H1 (cell line): ENCODE data around the gene ESRRB.

Experiments used
- RFX5 ChIP-seq: IDR thresholded peaks from 2 replicates; pipeline ENCODE4 v1.6.1; 2011; ENCODE audit warnings: low read depth, low read length, improper control_type of control experiment, borderline replicate concordance
- SP1 ChIP-seq: IDR thresholded peaks from 2 replicates; pipeline ENCODE4 v1.6.1; 2011; ENCODE audit warnings: low read depth, low read length
- TF ChIP-seq, protein P1 (sequence below): fragments of 300-600 bp; sonication (generic); IDR thresholded peaks from 2 replicates; pipeline ENCODE4 v1.7.1; 2012; ENCODE audit warnings: low read length, moderate library complexity, mild to moderate bottlenecking, inconsistent platforms; ENCODE audit not compliant: insufficient replicate concordance
- TF ChIP-seq, protein P2 (sequence below), 3 experiments: IDR thresholded peaks; 1 replicate in 2 of 3; 2 replicates in 1 of 3; pipeline versions ENCODE4 v1.5.1 to v1.6.1; 2011; ENCODE audit warnings: low read length in 3 of 3, mild to moderate bottlenecking in 3 of 3, inconsistent platforms in 2 of 3, low read depth in 1 of 3, moderate library complexity in 1 of 3; ENCODE audit not compliant: insufficient read depth in 1 of 3; ENCODE audit errors: control extremely low read depth in 1 of 3

DNA sequence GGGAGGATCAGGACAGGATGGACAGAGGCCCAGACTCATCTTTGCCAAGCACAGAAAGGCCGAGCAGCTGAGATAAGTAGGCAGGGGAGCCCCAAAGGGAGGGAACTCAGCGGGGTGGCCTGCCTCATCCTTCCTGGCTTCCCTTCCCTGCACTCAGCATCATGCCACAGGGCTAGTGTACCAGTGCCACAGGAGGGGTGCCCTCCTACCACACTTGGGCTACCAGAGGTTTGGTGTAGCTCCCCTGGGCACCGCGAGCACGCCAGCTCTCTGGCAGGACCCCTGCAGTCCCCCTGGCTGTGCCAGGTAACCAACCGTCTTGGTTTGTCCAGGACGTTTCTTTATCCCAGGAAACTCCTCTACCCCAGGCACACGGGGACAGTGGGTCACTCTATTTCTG is 123.5 kb downstream of the ESRRB start:
- TF ChIP-seq, protein P1, sequence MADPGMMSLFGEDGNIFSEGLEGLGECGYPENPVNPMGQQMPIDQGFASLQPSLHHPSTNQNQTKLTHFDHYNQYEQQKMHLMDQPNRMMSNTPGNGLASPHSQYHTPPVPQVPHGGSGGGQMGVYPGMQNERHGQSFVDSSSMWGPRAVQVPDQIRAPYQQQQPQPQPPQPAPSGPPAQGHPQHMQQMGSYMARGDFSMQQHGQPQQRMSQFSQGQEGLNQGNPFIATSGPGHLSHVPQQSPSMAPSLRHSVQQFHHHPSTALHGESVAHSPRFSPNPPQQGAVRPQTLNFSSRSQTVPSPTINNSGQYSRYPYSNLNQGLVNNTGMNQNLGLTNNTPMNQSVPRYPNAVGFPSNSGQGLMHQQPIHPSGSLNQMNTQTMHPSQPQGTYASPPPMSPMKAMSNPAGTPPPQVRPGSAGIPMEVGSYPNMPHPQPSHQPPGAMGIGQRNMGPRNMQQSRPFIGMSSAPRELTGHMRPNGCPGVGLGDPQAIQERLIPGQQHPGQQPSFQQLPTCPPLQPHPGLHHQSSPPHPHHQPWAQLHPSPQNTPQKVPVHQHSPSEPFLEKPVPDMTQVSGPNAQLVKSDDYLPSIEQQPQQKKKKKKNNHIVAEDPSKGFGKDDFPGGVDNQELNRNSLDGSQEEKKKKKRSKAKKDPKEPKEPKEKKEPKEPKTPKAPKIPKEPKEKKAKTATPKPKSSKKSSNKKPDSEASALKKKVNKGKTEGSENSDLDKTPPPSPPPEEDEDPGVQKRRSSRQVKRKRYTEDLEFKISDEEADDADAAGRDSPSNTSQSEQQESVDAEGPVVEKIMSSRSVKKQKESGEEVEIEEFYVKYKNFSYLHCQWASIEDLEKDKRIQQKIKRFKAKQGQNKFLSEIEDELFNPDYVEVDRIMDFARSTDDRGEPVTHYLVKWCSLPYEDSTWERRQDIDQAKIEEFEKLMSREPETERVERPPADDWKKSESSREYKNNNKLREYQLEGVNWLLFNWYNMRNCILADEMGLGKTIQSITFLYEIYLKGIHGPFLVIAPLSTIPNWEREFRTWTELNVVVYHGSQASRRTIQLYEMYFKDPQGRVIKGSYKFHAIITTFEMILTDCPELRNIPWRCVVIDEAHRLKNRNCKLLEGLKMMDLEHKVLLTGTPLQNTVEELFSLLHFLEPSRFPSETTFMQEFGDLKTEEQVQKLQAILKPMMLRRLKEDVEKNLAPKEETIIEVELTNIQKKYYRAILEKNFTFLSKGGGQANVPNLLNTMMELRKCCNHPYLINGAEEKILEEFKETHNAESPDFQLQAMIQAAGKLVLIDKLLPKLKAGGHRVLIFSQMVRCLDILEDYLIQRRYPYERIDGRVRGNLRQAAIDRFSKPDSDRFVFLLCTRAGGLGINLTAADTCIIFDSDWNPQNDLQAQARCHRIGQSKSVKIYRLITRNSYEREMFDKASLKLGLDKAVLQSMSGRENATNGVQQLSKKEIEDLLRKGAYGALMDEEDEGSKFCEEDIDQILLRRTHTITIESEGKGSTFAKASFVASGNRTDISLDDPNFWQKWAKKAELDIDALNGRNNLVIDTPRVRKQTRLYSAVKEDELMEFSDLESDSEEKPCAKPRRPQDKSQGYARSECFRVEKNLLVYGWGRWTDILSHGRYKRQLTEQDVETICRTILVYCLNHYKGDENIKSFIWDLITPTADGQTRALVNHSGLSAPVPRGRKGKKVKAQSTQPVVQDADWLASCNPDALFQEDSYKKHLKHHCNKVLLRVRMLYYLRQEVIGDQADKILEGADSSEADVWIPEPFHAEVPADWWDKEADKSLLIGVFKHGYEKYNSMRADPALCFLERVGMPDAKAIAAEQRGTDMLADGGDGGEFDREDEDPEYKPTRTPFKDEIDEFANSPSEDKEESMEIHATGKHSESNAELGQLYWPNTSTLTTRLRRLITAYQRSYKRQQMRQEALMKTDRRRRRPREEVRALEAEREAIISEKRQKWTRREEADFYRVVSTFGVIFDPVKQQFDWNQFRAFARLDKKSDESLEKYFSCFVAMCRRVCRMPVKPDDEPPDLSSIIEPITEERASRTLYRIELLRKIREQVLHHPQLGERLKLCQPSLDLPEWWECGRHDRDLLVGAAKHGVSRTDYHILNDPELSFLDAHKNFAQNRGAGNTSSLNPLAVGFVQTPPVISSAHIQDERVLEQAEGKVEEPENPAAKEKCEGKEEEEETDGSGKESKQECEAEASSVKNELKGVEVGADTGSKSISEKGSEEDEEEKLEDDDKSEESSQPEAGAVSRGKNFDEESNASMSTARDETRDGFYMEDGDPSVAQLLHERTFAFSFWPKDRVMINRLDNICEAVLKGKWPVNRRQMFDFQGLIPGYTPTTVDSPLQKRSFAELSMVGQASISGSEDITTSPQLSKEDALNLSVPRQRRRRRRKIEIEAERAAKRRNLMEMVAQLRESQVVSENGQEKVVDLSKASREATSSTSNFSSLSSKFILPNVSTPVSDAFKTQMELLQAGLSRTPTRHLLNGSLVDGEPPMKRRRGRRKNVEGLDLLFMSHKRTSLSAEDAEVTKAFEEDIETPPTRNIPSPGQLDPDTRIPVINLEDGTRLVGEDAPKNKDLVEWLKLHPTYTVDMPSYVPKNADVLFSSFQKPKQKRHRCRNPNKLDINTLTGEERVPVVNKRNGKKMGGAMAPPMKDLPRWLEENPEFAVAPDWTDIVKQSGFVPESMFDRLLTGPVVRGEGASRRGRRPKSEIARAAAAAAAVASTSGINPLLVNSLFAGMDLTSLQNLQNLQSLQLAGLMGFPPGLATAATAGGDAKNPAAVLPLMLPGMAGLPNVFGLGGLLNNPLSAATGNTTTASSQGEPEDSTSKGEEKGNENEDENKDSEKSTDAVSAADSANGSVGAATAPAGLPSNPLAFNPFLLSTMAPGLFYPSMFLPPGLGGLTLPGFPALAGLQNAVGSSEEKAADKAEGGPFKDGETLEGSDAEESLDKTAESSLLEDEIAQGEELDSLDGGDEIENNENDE: no peak
- TF ChIP-seq RFX5: no peak
- no peak for TF ChIP-seq SP1
- TF ChIP-seq, protein P2, sequence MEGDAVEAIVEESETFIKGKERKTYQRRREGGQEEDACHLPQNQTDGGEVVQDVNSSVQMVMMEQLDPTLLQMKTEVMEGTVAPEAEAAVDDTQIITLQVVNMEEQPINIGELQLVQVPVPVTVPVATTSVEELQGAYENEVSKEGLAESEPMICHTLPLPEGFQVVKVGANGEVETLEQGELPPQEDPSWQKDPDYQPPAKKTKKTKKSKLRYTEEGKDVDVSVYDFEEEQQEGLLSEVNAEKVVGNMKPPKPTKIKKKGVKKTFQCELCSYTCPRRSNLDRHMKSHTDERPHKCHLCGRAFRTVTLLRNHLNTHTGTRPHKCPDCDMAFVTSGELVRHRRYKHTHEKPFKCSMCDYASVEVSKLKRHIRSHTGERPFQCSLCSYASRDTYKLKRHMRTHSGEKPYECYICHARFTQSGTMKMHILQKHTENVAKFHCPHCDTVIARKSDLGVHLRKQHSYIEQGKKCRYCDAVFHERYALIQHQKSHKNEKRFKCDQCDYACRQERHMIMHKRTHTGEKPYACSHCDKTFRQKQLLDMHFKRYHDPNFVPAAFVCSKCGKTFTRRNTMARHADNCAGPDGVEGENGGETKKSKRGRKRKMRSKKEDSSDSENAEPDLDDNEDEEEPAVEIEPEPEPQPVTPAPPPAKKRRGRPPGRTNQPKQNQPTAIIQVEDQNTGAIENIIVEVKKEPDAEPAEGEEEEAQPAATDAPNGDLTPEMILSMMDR (IDR thresholded peaks at IDR 0.05; ENCODE audit: control extremely low read depth in 1 of 3, insufficient read depth in 1 of 3, low read depth in 1 of 3, low read length in 3 of 3): no peak
